ENCODE results near the gene WASF1.
"Not testable (repeated sequence)": the region's sequence is repeated elsewhere in the genome, so short reads cannot be mapped to it uniquely, and the experiment has no call there.

WASF1 gene

DNA sequence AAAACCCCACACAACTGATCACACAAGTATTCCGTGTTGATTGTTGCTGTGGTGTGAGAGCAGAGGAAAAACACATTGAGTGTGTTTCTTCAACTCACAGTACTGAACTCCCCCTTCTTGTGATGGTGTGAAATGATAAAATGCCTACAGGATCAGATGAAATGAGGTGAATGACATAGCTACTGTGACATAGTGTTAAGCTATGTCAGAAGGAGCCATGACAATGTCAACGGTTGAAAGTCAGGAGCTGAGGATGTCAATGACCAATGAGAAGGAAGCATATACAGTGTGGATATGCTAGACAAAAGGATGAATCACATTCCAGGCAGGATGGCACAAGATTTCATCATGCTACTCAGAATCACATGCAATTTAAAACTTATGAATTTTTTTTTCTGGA is 38.8 kb downstream of the WASF1 start:
- TF ChIP-seq CTCF (IDR thresholded peaks at IDR 0.05; ENCODE audit: borderline replicate concordance, control extremely low read depth, extremely low read depth, insufficient read depth, missing control alignments) = no peak
- in situ Hi-C loops (cut with MboI; ENCODE audit: low sequenced_read_pairs, unreplicated experiment) = no loop called here
- DNase-seq (ENCODE audit: low spot score) = no peak

GRCh38 chr6:110139052-110139451 is 40.4 kb downstream of the WASF1 start:
- TF ChIP-seq CTCF (IDR thresholded peaks at IDR 0.05; ENCODE audit: borderline replicate concordance, control extremely low read depth, extremely low read depth, insufficient read depth, missing control alignments) = no peak
- in situ Hi-C loops (cut with MboI; ENCODE audit: low sequenced_read_pairs, unreplicated experiment) = no loop called here
- DNase-seq (ENCODE audit: low spot score) = no peak

DNA sequence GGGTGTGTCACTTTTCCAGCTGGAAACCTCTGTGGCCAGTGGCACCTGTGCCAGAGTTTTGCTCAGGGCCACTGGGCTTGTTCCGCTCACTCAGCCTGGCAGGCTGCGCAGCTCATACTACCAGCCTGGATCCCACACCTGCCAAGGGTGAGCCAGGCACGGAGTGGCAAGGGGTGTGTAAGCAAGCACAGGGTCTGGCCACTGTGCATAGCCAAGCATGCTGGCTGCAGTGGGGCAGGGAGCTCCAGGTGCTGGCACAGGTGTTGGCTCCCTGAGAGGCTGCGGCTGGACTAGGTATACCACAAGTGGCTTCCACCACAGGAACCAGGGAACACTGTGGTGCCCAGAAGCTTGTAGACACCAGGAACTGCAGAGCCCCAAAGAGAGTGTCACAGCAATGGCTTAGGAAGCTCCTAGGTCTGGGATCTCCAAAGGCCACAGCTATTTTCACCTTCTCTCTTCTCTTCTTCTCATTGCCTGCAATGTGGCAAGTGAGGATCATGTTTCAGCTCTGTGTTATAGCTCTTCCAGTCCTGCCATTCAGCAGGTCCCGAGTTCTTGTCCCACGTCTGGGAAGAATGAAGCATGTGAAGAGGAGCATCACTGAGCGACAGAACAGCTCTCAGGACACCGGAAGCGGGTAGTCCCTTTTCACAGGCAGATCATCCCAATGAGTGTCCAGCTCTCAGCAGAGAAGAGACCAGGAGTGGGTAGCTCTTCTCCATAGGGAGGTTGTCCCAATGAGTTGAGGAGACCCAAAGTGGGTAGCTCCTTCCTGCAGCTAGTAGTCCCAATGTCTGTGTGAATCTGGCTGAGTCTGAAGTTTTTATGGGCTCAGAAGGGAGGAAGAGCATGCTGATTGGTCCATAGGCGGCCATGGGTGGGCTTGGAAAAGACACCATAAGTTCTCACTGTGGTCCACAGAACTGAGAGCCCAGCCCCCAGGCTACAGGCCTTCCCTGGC is 41.3 kb downstream of the WASF1 start:
- in situ Hi-C loops (cut with MboI; ENCODE audit: low sequenced_read_pairs, unreplicated experiment) = no loop called here
- no peak for TF ChIP-seq CTCF (IDR thresholded peaks at IDR 0.05; ENCODE audit: borderline replicate concordance, control extremely low read depth, extremely low read depth, insufficient read depth, missing control alignments)
- no peak for DNase-seq (ENCODE audit: low spot score)

GRCh38 chr6:110130362-110130761 is 49.1 kb downstream of the WASF1 start:
- no peak for DNase-seq (ENCODE audit: low spot score)
- in situ Hi-C loops (cut with MboI; ENCODE audit: low sequenced_read_pairs, unreplicated experiment) = no loop called here
- no peak for TF ChIP-seq CTCF (IDR thresholded peaks at IDR 0.05; ENCODE audit: borderline replicate concordance, control extremely low read depth, extremely low read depth, insufficient read depth, missing control alignments)

- no peak for TF ChIP-seq CTCF (IDR thresholded peaks at IDR 0.05; ENCODE audit: borderline replicate concordance, control extremely low read depth, extremely low read depth, insufficient read depth, missing control alignments)
- DNase-seq (ENCODE audit: low spot score) = no peak
- in situ Hi-C loops (cut with MboI; ENCODE audit: low sequenced_read_pairs, unreplicated experiment) = no loop called here
Measured at GRCh38 chr6:110128418-110128817, 51.1 kb downstream of the WASF1 start.

DNA sequence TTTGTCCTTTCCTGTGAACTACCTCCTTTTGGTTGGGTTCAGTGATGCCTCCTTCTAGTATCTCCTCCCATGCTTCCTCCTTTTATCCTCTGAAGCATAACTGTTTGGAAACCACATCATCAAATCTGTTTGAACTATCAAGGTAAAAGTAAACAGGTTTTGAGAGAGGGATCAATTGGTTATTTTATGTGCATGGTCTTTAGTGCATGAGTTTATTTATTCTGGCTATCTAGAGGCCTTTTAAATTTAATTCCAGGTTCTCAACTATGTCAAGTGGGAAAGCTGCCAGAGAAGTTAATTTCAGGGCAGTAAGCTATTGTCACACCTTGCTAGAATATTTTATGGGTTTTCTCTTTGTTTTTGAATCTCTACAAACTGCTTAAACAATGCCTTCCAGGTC is 54.1 kb downstream of the WASF1 start:
- DNase-seq (ENCODE audit: low spot score) = no peak
- TF ChIP-seq CTCF (IDR thresholded peaks at IDR 0.05; ENCODE audit: borderline replicate concordance, control extremely low read depth, extremely low read depth, insufficient read depth, missing control alignments) = no peak
- in situ Hi-C loops (cut with MboI; ENCODE audit: low sequenced_read_pairs, unreplicated experiment) = no loop called here

- in situ Hi-C loops (cut with MboI; ENCODE audit: low sequenced_read_pairs, unreplicated experiment); DNase-seq (ENCODE audit: low spot score): not testable (repeated sequence)
Measured at GRCh38 chr6:110121655-110122054, 57.8 kb downstream of the WASF1 start.
